GM06990 (cell line): ENCODE data around the gene DCANP1.

Experiments used
- DNase-seq: peaks from one replicate; pipeline ENCODE4 v3.0.0-alpha.2; 2011; ENCODE audit not compliant: insufficient read length; ENCODE audit errors: extremely low read depth
- H3K27me3 ChIP-seq: replicated peaks from 2 replicates; pipeline ENCODE4 v1.6.0; 2011; ENCODE audit warnings: low read length; ENCODE audit not compliant: control insufficient read depth, insufficient read depth
- H3K36me3 ChIP-seq: 2 replicates; pipeline ENCODE4 v1.5.1; 2011; ENCODE audit warnings: low read length; ENCODE audit not compliant: control insufficient read depth, insufficient read depth
- H3K4me3 ChIP-seq: replicated peaks from 2 replicates; pipeline ENCODE4 v1.5.1; 2011; ENCODE audit warnings: low read depth, mild to moderate bottlenecking, control low read depth, low read length
- CTCF ChIP-seq: IDR thresholded peaks from 2 replicates; pipeline ENCODE4 v1.5.1; 2011; ENCODE audit warnings: low read length, control low read depth, mild to moderate bottlenecking, inconsistent platforms; ENCODE audit not compliant: insufficient read depth, poor library complexity, severe bottlenecking

The DCANP1 gene

DNA sequence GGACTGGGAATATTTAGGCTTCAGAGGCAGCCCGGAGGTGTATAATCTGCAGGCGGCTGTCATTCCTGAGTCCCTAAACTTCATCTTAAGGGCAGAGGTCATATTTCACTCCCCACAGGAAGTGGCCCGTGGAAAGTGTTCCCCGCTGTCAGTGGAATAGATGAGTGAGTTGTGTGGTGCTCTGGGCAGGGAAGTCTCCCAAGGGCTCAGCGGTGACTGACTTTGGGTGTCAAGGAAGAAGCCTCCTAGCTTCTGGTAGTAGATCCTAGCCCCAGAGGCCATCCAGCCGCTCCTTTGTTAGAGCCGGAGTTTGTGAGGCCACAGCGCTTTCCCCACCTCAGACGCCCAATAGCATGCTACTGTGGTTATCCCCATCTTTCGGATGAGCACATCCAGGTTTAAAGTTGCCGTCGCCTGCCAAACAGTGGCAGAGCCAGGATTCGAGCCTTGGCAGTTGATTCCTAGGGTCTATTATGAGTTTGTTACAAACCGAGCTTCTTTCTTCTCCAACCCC is 43.9 kb upstream of the DCANP1 start:
- no peak for DNase-seq
- peaks cover 10% of the 10 kb centered on the region for H3K27me3 ChIP-seq
- no peaks in the 10 kb centered on the region for H3K36me3 ChIP-seq
- TF ChIP-seq CTCF = no peak
- no peak overlapping the region for H3K4me3 ChIP-seq

DNA sequence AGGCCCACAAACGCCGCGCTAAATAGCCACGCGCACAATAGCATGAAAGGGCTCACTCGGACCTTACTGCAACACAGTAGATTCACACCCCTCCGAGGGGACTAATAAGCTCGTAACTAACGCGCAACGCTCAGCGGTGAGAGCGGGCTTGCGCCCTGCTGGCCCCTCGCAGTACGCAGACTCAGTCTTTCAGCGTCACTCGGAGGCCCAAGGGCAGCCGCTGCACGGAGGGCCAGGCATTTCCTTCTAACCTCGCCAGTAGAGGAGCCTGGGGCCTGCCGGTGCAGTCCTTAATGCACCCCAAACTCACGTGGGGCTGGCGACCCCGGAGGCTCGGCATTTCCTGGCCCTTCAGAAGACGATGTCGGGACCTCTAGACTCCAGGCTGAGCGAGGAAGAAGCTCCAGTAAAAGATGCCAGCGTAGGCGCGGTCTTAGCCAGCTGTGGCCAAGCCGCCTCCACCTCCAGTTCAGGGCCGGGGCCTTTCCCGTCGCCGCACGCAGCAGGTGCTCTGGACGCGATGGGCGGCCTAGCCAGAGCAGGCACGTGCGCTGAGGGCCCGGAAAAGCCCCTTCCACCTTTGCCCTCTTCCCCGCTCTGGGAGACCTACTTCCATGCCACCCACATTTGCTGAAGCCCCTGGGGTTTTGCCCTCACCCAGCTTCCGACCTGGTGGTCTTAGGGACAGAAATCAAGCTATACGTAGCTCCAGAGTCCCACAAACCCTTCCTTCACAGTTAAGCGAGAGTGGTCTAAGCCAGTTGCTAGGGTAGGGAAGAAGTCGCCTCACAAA is 43.3 kb upstream of the DCANP1 start:
- no peak overlapping the region for H3K4me3 ChIP-seq
- no peak for DNase-seq
- peaks cover 10% of the 10 kb centered on the region for H3K27me3 ChIP-seq
- no peak for TF ChIP-seq CTCF
- no peaks in the 10 kb centered on the region for H3K36me3 ChIP-seq

- no peak overlapping the region for H3K4me3 ChIP-seq
- H3K27me3 ChIP-seq = peaks cover 10% of the 10 kb centered on the region
- H3K36me3 ChIP-seq = no peaks in the 10 kb centered on the region
- TF ChIP-seq CTCF = no peak
- no peak for DNase-seq
Observed at GRCh38 chr5:135489466-135490244, 42.5 kb upstream of the DCANP1 start.

GRCh38 chr5:135488727-135489465 is 41.7 kb upstream of the DCANP1 start:
- H3K4me3 ChIP-seq = no peak overlapping the region
- no peak for DNase-seq
- H3K27me3 ChIP-seq = peaks cover 10% of the 10 kb centered on the region
- H3K36me3 ChIP-seq = no peaks in the 10 kb centered on the region
- TF ChIP-seq CTCF = no peak

DNA sequence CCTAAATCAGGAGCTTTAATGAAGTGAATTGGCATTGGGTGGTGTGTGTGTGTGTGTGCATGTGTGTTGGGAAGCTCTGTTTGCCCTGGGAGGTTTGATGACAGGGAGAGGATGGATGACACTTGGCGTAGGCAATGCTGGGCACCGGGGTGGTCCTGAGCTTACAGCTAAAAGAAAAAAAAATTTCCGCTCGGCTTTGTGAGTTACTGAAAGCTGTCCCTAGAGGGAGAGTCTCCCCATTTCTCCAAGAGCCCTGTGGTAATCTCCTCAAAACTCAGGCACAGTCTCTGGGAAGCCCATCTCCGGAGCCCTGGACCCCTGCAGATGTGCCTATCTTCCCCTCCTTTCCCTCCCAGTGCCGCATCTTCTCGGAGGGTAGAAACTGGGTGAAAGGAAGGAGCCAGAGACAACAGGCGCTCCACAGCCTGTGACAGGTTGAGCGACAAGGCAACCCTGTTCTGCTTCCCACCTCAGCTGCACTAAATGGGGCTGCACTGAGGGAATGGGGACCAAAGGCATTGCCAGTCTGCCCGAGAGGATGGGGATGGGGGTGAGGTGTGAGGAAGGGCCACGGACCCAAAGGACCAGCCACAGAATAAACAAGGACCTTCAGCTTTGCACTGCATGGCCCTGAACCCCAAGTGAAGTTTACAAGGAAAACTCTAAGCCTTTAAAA is 40.8 kb upstream of the DCANP1 start:
- Histone ChIP-seq H3K36me3 (no peaks in the 10 kb centered on the region), H3K27me3 (peaks cover 10% of the 10 kb centered on the region), H3K4me3 (no peak overlapping the region)
- DNase-seq = no peak
- TF ChIP-seq CTCF = no peak
